Measurements from ENCODE around the gene ANKMY1.

Gene ANKMY1

DNA sequence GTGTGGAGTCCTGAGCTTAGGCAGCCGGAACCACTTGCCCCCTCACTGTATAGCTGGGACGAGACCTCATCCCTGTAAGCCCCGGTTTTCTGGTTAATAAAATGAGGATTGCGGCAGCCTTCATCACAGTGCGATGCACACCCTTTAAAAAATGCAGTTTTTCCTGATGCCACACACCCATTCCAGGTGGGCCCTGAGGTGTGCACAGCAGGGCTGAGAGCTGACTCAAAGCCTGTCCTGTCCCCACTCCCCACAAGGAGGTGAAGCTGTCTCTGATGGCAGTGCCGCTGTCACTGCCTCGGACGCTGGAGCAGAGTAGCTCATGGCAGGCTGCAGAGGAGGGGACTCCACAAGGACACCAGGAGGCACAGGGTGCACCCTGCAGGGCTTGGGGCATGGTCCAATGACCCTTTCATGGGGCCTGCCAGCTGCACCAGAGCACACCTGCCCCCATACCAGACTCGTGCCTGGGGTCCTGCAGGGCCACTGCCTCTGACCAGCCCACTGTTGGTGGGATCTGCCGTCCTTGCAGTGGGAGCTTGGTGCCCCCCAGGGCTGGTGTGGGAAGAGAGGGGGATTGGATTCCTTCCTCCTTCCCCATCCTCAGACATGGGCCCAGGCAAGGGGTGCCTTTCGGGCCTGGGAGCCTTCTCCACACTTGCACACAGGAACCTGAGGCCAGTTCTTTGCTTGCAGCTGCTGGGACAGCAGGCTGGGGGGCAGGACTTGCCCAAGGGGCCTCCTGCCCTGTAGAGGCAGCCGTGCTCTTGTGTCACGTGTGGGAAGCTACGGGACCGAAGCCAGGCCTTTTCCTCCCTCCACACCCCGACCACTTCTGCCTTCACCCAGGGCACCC lies 99.5 kb downstream of the ANKMY1 start:
- TF ChIP-seq, protein P1, sequence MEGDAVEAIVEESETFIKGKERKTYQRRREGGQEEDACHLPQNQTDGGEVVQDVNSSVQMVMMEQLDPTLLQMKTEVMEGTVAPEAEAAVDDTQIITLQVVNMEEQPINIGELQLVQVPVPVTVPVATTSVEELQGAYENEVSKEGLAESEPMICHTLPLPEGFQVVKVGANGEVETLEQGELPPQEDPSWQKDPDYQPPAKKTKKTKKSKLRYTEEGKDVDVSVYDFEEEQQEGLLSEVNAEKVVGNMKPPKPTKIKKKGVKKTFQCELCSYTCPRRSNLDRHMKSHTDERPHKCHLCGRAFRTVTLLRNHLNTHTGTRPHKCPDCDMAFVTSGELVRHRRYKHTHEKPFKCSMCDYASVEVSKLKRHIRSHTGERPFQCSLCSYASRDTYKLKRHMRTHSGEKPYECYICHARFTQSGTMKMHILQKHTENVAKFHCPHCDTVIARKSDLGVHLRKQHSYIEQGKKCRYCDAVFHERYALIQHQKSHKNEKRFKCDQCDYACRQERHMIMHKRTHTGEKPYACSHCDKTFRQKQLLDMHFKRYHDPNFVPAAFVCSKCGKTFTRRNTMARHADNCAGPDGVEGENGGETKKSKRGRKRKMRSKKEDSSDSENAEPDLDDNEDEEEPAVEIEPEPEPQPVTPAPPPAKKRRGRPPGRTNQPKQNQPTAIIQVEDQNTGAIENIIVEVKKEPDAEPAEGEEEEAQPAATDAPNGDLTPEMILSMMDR (IDR thresholded peaks at IDR 0.05; ENCODE audit: insufficient read depth, missing control alignments) = no peak
- DNase-seq (ENCODE audit: insufficient read length, low spot score) = no peak
- FAIRE-seq = no peak

DNA sequence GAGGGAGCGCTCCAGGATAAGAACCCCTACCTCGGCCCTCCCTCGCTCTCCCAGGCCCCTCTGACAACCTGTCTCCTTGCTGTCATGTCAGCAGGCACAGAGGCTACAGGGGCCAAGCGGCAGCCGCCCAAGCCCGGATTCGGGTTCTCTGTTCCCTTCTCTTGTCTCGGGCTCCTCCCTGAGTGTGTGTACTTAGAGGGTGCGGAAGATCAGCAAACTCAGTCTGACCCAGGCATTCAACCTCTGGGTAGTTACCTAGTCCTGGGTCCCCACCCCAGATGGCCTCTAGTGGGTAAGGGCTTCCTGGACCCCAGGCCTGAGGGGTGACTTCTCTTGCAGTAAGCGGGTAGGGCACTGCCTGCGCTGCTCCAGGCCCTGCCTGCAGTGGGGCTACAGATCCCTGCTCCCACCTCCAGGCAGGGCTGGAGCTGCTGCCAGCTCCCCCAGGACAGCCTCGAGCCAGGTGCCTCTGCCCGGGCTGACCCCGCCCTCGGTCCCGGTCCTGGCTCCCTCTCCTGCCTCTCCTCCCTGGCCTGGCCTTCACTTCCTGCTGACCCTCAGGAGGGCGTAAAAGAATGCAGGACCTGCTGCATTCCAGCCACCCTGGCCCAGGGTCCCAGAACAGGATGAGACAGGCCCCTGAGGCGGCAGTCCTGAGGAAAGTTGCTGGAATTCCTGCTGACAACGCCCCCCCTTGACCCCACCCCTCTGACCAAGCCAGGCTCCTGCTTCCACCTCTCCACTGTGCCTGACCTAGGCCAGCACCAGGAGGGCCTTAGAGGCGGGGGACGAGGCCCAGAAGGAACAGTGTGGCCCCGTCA lies 100.4 kb downstream of the ANKMY1 start:
- TF ChIP-seq, protein P1 (IDR thresholded peaks at IDR 0.05; ENCODE audit: insufficient read depth, missing control alignments) = no peak
- no peak for DNase-seq (ENCODE audit: insufficient read length, low spot score)
- FAIRE-seq = no peak

DNA sequence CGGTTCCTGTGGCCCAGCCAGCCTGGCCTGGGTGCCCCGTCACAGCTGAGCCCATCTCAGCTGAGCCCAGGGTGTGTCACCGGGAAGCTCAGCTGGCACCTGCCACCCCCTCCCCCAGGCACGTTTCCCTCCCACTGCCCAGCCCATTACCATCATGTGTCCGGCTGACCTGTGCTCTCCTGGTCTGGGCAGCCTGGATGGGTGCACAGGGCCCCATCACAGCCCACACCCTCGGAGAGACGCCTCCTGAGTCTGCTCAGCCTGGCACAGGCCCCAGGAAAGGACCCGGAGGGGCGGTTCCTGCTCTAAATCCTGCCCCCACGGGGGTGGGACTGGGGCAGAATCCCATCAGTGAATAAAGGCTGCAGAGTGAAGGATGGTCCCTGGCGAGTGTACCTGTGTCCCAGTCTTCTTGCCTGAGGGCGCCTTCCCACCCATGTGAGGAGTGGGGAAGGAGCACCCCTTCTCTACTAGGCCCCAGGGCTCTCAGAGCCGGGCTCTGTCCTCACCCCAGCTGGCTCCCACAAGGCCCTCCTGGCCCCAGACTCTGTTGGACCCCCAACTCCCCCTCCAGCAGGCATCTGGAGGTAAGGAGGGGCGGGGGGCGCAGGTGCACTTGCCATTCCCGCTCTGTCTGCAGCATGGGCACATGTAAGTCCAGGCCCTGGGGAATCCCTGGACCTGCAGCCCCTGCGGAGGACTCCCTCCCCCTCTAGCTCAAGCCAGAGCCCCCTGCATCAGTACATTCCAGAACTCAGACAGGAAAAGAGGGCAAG lies 101.2 kb downstream of the ANKMY1 start:
- TF ChIP-seq, protein P1 (IDR thresholded peaks at IDR 0.05; ENCODE audit: insufficient read depth, missing control alignments) = no peak
- no peak for DNase-seq (ENCODE audit: insufficient read length, low spot score)
- FAIRE-seq = no peak

DNA sequence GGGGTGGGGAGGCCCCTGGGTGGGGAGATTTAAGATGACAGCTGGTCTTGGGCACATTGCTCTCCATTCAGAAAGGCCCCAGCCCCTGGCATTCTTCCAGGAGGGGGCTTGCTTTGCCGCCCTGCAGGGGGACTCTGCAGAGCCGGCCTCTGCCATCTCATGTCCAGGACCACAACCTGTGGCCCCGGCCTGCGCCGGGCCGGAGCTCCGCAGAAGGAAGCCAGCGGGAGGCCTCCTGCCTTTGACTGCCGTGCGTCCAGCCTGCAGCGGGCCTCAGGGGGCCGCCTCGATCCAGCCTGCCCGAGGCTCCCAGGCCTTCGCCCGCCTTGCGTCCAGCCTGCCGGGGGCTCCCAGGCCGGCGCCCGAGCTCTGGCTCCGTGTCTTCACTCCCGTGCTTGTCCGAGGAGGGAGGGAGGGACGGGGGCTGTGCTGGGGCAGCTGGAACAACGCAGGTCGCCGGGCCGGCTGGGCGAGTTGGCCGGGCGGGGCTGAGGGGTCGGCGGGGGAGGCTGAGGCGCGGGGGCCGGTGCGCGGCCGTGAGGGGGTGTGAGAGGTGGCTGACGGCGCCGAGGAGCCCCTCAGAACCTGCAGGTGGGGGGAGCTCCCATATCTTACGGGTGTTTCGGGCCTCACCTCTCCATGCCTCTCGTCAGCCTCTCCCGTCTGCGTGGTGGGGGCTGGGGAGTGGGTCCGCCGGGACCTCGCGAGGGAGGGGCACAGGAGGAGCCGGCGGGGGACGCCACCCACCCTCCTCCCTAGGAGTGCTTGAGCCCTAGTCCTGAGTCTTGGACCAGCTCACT lies 101.9 kb downstream of the ANKMY1 start:
- FAIRE-seq (no peak), DNase-seq (ENCODE audit: insufficient read length, low spot score) (no peak)
- TF ChIP-seq, protein P1 (IDR thresholded peaks at IDR 0.05; ENCODE audit: insufficient read depth, missing control alignments) = no peak

DNA sequence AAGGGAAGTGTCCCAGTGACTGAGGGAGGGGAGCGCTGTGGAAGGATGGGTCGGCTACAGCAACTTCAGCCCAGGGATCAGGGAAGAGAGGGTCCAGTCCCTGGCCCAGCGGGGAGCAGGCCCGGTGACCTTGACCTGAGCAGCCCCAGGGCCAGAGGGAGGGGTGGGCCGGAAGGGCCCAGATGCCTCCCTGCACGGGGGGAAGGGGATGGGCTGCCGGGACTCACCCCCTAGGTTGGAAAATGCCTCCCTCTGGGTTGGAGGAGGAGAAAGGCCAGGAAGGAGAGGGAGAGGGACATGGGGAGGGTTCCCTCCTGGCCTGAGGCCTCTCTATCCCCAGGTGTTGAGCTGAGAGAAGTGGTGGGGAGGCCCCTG lies 102.5 kb downstream of the ANKMY1 start:
- DNase-seq (ENCODE audit: insufficient read length, low spot score) (no peak), FAIRE-seq (no peak)
- TF ChIP-seq, protein P1 (IDR thresholded peaks at IDR 0.05; ENCODE audit: insufficient read depth, missing control alignments) = no peak

DNA sequence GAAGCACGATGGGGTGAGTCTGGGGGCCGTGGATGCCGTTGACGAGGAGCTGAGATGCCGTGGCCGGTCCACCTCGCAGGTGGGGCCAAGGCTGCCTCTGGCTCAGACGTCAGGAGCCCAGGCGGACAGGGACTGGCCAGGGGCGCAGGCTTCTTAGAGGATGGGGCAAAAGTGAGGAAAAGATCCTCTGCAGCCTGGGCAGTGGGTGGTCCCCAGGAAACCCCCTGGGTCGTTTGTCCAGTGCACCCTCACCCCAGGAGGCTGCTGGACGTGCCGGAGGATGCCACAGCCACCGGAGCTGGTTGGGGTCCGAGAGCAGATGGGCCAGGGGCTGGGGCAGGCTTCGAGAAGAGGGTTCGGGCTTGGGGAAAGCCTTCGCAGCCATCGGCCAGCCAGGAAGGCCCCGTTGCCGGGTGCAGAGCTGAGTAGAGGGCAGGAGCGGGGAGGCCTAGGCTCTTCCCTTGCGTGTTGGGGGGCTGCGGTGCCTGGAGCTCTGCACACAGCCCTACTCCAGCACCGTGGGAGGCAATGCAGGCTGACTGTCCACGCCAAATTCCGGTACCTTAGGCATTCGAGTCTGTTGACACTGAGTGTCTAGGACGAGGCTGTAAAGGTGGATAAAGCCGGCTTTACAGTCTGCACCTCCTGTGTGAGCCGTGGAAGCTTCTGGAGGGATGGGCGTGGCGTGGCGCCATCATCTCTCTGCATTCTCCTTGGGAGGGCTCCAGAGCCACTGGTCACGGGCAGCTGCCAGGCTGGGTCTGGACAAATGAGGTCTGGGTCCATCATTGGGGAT lies 103.5 kb downstream of the ANKMY1 start:
- no peak for FAIRE-seq
- DNase-seq (ENCODE audit: insufficient read length, low spot score) = no peak
- TF ChIP-seq, protein P1 (IDR thresholded peaks at IDR 0.05; ENCODE audit: insufficient read depth, missing control alignments) = no peak

Measured in D721Med (cell line).